Natural killer cell (primary cell): ENCODE data around the gene SMIM22. TPM values are rescaled to one million over a fixed set of nuclear protein-coding genes. Genes with fewer than 3 reads are reported as not detected.

Experiments
- ATAC-seq, 3 donors: fragments of 150-1000 bp in 2 of 3; fragments of 200-7000 bp in 1 of 3; cut with Tn5 transposase; 1 replicate in 1 of 3; 2 replicates in 2 of 3; pipeline ENCODE4 v1.10.0; 2021; ENCODE audit warnings: mild to moderate bottlenecking in 2 of 3, moderate library complexity in 2 of 3
- DNase-seq, 2 donors: peaks; one replicate each; pipeline versions ENCODE4 v3.0.0 to v3.0.0-alpha.2; 2013 to 2021; ENCODE audit warnings: mixed read lengths in 1 of 2
- H3K27ac ChIP-seq: one replicate; pipeline ENCODE4 v1.5.1; 2013; ENCODE audit warnings: mild to moderate bottlenecking, low read length
- H3K27me3 ChIP-seq: one replicate; pipeline ENCODE4 v1.6.1; 2013; ENCODE audit warnings: low read length; ENCODE audit not compliant: control insufficient read depth, insufficient read depth
- H3K36me3 ChIP-seq: one replicate; pipeline ENCODE4 v1.6.1; 2013; ENCODE audit warnings: low read length; ENCODE audit not compliant: control insufficient read depth, insufficient read depth
- H3K4me1 ChIP-seq: one replicate; pipeline ENCODE4 v1.6.1; 2013; ENCODE audit warnings: low read length; ENCODE audit not compliant: control insufficient read depth, insufficient read depth
- H3K4me3 ChIP-seq: one replicate; pipeline ENCODE4 v1.5.1; 2013; ENCODE audit warnings: low read length
- H3K9me3 ChIP-seq: one replicate; pipeline ENCODE4 v1.6.1; 2013; ENCODE audit warnings: low read length; ENCODE audit not compliant: control insufficient read depth, insufficient read depth
- H3K27ac Mint-ChIP-seq, 2 donors: one replicate each; pipeline ENCODE4 v1.8.0; 2022; ENCODE audit warnings: mild to moderate bottlenecking in 2 of 2, mixed read lengths in 2 of 2, moderate library complexity in 1 of 2
- H3K27me3 Mint-ChIP-seq, 2 donors: one replicate each; pipeline ENCODE4 v1.8.0; 2022; ENCODE audit warnings: low read depth in 2 of 2, mixed read lengths in 2 of 2
- H3K36me3 Mint-ChIP-seq: one replicate; pipeline ENCODE4 v1.8.0; 2022; ENCODE audit warnings: mixed read lengths
- H3K4me1 Mint-ChIP-seq, 2 donors: one replicate each; pipeline ENCODE4 v1.8.0; 2022; ENCODE audit warnings: mixed read lengths in 2 of 2
- H3K4me3 Mint-ChIP-seq: one replicate; pipeline ENCODE4 v1.8.0; 2022; ENCODE audit warnings: mild to moderate bottlenecking, moderate library complexity, mixed read lengths
- H3K9me3 Mint-ChIP-seq, 2 donors: one replicate each; pipeline ENCODE4 v1.8.0; 2022; ENCODE audit warnings: mixed read lengths in 2 of 2
- CTCF ChIP-seq: fragments of 200-600 bp; IDR thresholded peaks from one replicate; pipeline ENCODE4 v1.8.0; 2022; ENCODE audit warnings: antibody characterized with exemption
- WGBS: methylation state at CpG from one replicate; pipeline ENCODE4 v1.1.7; 2013; ENCODE audit warnings: missing lambda C conversion rate; ENCODE audit not compliant: insufficient coverage; 5-methylcytosine and 5-hydroxymethylcytosine counted together
- intact Hi-C: fragments of 100-400 bp; cut with micrococcal nuclease; formaldehyde crosslinking; loops from one replicate; pipeline ENCODE4 v1.14.2; 2022
- total RNA-seq, 4 donors: library from RNA; stranded (reverse); fragments of 120-200 nt in 1 of 4; gene quantifications; one replicate each; pipeline versions ENCODE4 v1.2.3 to v1.2.4, GENCODE V29; 2013 to 2022

SMIM22 gene
- total RNA-seq, 3 donors from 2014 or later (not counting 1 experiment from before 2014, with no cell fraction given), result not detected

DNA sequence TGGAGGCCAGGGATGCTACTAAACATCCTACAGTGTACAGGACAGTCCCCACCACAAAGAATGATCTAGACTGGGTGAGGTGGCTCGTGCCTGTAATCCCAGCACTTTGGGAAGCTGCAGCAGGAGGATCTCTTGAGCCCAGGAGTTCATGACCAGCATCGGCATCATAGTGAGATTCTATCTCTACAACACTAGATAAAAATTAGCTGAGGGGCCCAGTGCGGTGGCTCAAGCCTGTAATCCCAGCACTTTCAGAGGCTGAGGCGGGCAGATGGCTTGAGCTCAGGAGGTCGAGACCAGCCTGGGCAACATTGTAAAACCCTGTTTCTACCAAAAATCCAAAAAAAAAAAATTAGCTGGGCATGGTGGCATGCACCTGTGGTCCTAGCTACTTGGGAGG lies 22.8 kb upstream of the SMIM22 start:
- 90% methylated on average over 5 of the region's 5 CpGs for WGBS
- ATAC-seq (no peak), DNase-seq (no peak)
- Histone ChIP-seq H3K9me3 (no peaks in the 10 kb centered on the region), H3K27me3 (no peaks in the 10 kb centered on the region), H3K4me1 (peaks cover 18% of the 10 kb centered on the region), H3K27ac (no peak overlapping the region), H3K4me3 (no peak overlapping the region), H3K36me3 (no peaks in the 10 kb centered on the region)
- Mint-ChIP-seq H3K27me3 (no peaks in the 10 kb centered on the region), H3K27ac (no peak overlapping the region), H3K9me3 (no peaks in the 10 kb centered on the region), H3K36me3 (no peaks in the 10 kb centered on the region), H3K4me1 (peaks cover 16 to 19% of the 10 kb centered on the region in 2 donors), H3K4me3 (no peak overlapping the region)
- no peak for TF ChIP-seq CTCF
- intact Hi-C loops, result no loop called here

GRCh38 chr16:4775005-4775404 lies 20.2 kb upstream of the SMIM22 start:
- H3K27ac Mint-ChIP-seq, result no peak overlapping the region
- no peaks in the 10 kb centered on the region for H3K27me3 Mint-ChIP-seq
- Histone ChIP-seq H3K36me3 (no peaks in the 10 kb centered on the region), H3K27ac (no peak overlapping the region), H3K4me3 (no peak overlapping the region), H3K27me3 (no peaks in the 10 kb centered on the region), H3K4me1 (no peaks in the 10 kb centered on the region), H3K9me3 (no peaks in the 10 kb centered on the region)
- ATAC-seq (no peak), DNase-seq (no peak)
- WGBS, result 84% methylated on average over 12 of the region's 13 CpGs
- TF ChIP-seq CTCF, result no peak
- no peaks in the 10 kb centered on the region for H3K36me3 Mint-ChIP-seq
- H3K4me3 Mint-ChIP-seq, result no peak overlapping the region
- no peaks in the 10 kb centered on the region for H3K9me3 Mint-ChIP-seq
- intact Hi-C loops, result no loop called here
- no peaks in the 10 kb centered on the region for H3K4me1 Mint-ChIP-seq

DNA sequence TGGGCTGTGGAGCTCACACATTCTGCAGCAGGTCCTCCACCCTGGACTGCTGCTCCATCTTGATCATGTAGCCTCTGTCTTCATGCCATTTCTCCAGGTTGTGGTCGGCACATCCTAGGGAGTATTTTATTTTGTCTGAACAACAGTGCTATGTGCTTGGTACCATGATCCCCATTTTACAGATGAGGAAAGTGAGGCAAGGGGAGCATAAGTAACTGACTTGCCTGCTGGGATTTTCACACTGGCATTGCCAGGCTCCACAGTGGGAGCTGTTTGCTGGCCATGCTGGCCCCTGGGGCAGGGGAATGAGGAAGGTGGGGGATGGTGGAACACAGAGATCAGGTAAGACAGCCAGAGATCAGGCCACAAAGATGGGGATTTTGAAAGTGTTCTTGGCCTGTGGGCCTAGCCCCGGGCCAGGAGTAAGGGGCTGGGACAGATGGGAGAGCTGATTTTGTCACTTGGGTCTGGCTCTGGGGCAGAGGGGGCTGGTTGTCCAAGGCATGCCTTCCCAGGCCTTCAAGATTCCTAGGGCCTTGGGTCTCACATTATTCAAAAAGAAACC lies 18.9 kb upstream of the SMIM22 start:
- intact Hi-C loops, result no loop called here
- TF ChIP-seq CTCF, result no peak
- H3K36me3 ChIP-seq, result no peaks in the 10 kb centered on the region
- no peaks in the 10 kb centered on the region for H3K9me3 Mint-ChIP-seq
- H3K4me1 Mint-ChIP-seq, result no peaks in the 10 kb centered on the region
- H3K27ac ChIP-seq, result no peak overlapping the region
- no peaks in the 10 kb centered on the region for H3K9me3 ChIP-seq
- no peak overlapping the region for H3K27ac Mint-ChIP-seq
- no peaks in the 10 kb centered on the region for H3K36me3 Mint-ChIP-seq
- H3K4me1 ChIP-seq, result no peaks in the 10 kb centered on the region
- no peak overlapping the region for H3K4me3 ChIP-seq
- 94% methylated on average over 2 of the region's 2 CpGs for WGBS
- no peaks in the 10 kb centered on the region for H3K27me3 Mint-ChIP-seq
- no peaks in the 10 kb centered on the region for H3K27me3 ChIP-seq
- no peak overlapping the region for H3K4me3 Mint-ChIP-seq
- DNase-seq (no peak), ATAC-seq (no peak)

- Mint-ChIP-seq H3K36me3 (no peaks in the 10 kb centered on the region), H3K4me1 (no peaks in the 10 kb centered on the region), H3K4me3 (no peak overlapping the region), H3K9me3 (no peaks in the 10 kb centered on the region), H3K27me3 (no peaks in the 10 kb centered on the region), H3K27ac (no peak overlapping the region)
- intact Hi-C loops, result no loop called here
- ATAC-seq (no peak), DNase-seq (no peak)
- no peak for TF ChIP-seq CTCF
- WGBS, result 88% methylated on average over 17 of the region's 17 CpGs
- Histone ChIP-seq H3K27me3 (no peaks in the 10 kb centered on the region), H3K27ac (no peak overlapping the region), H3K9me3 (no peaks in the 10 kb centered on the region), H3K4me3 (no peak overlapping the region), H3K36me3 (no peaks in the 10 kb centered on the region), H3K4me1 (no peaks in the 10 kb centered on the region)
Measured at GRCh38 chr16:4777339-4778049, 17.7 kb upstream of the SMIM22 start.
